Colon (tissue), 2 donors: ENCODE data around the gene KLHDC10.
"Not testable (repeated sequence)": the region's sequence is repeated elsewhere in the genome, so short reads cannot be mapped to it uniquely, and the experiment has no call there.

Source experiments
- FAIRE-seq: peaks from 2 replicates; lab custom pipeline; 2012; peaks lifted over from hg19 to GRCh38; lab: Jason Lieb, UNC
- donor health status: control.
- donor health status: control.

KLHDC10 gene

GRCh38 chr7:130079846-130080394, 9.6 kb downstream of the KLHDC10 start:
- FAIRE-seq = no peak

- not testable (repeated sequence) for FAIRE-seq
Observed at GRCh38 chr7:130083497-130083896, 13.2 kb downstream of the KLHDC10 start.

GRCh38 chr7:130084037-130084875, 13.9 kb downstream of the KLHDC10 start:
- no peak for FAIRE-seq

GRCh38 chr7:130085235-130085634, 14.9 kb downstream of the KLHDC10 start:
- FAIRE-seq = not testable (repeated sequence)

- no peak for FAIRE-seq
Observed at GRCh38 chr7:130086938-130087337, 16.6 kb downstream of the KLHDC10 start.

GRCh38 chr7:130087364-130087763, 17.0 kb downstream of the KLHDC10 start:
- FAIRE-seq = no peak

GRCh38 chr7:130090745-130091532, 20.6 kb downstream of the KLHDC10 start:
- FAIRE-seq = no peak

- no peak for FAIRE-seq
Observed at GRCh38 chr7:130091999-130092398, 21.7 kb downstream of the KLHDC10 start.

GRCh38 chr7:130092598-130092997, 22.3 kb downstream of the KLHDC10 start:
- no peak for FAIRE-seq

- no peak for FAIRE-seq
Observed at GRCh38 chr7:130095812-130096211, 25.5 kb downstream of the KLHDC10 start.

- FAIRE-seq = no peak
Observed at GRCh38 chr7:130096243-130096827, 26.0 kb downstream of the KLHDC10 start.

- FAIRE-seq = no peak
Observed at GRCh38 chr7:130099331-130099730, 29.0 kb downstream of the KLHDC10 start.

- FAIRE-seq = no peak
Observed at GRCh38 chr7:130102588-130102987, 32.3 kb downstream of the KLHDC10 start.

- no peak for FAIRE-seq
Observed at GRCh38 chr7:130107949-130108674, 37.8 kb downstream of the KLHDC10 start.

- no peak for FAIRE-seq
Observed at GRCh38 chr7:130108809-130109208, 38.5 kb downstream of the KLHDC10 start.

GRCh38 chr7:130112093-130112492, 41.8 kb downstream of the KLHDC10 start:
- FAIRE-seq = no peak

GRCh38 chr7:130112662-130113425, 42.5 kb downstream of the KLHDC10 start:
- no peak for FAIRE-seq

- not testable (repeated sequence) for FAIRE-seq
Observed at GRCh38 chr7:130113426-130113805, 43.1 kb downstream of the KLHDC10 start.

- FAIRE-seq = no peak
Observed at GRCh38 chr7:130113887-130114286, 43.6 kb downstream of the KLHDC10 start.

GRCh38 chr7:130114374-130114773, 44.0 kb downstream of the KLHDC10 start:
- FAIRE-seq = no peak

GRCh38 chr7:130114776-130115175, 44.4 kb downstream of the KLHDC10 start:
- FAIRE-seq = no peak
